EH (cell line): Measurements from ENCODE around the gene ADAMTS7.
"Not testable (repeated sequence)": the region's sequence is repeated elsewhere in the genome, so short reads cannot be mapped to it uniquely, and the experiment has no call there.

Experiments
- DNase-seq: peaks from one replicate; pipeline ENCODE4 v3.0.0-alpha.2; 2015; ENCODE audit warnings: low read depth

The ADAMTS7 gene

DNA sequence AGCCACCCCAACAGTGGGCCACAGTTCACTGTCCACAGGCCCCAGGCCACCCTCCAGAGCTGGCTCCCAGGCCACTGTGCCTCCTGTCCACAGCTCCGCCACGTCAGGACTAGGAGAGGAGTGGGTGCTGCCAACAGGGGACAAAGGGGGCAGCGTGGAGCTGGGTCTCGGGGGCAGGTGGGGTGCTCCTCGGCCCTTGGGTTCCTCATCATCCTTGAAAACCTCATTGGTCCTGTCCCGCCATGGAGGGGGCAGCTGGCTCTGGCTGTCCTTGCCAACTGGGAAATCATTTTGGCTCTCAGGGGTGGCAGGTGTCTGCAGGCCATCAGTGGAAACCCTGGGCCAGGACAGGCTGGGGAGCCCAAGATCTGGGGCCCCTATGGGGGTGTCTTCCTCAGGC lies 45.2 kb downstream of the ADAMTS7 start:
- no peak for DNase-seq

DNA sequence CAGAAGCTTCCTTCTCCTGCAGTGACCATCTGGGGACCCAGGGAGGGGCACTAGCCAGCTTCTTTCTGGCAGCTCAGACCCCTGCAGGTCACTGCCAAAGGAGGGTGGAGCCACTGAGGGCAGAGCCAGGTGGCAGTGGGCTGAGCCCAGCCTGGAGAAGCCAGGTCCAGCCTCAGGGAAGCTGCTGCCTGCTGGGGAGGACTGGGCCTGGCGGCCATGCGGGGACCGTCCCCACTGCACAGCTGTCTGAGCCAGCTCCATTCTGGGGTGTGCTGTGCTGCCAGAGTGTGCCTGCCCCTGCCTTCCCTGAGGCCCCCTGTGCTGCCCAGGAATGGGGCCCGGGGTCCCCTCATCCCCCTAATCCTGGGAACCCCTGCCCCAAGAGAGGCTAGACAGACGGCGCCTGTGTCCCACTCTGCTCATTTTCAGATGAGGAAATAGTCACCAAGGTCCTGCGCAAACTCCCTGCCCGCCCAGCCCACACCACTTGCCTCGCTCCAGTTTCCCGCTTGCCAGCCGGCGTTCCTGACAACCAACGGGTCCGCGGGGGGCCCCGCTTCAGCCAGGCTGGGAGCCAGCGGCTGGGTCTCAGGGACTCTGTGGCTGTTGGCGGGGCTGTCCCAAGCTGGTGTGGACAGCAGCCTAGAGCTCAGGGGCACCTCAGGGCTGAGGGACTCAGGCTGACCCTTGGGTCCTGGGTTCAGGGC lies 46.0 kb downstream of the ADAMTS7 start:
- not testable (repeated sequence) for DNase-seq

DNA sequence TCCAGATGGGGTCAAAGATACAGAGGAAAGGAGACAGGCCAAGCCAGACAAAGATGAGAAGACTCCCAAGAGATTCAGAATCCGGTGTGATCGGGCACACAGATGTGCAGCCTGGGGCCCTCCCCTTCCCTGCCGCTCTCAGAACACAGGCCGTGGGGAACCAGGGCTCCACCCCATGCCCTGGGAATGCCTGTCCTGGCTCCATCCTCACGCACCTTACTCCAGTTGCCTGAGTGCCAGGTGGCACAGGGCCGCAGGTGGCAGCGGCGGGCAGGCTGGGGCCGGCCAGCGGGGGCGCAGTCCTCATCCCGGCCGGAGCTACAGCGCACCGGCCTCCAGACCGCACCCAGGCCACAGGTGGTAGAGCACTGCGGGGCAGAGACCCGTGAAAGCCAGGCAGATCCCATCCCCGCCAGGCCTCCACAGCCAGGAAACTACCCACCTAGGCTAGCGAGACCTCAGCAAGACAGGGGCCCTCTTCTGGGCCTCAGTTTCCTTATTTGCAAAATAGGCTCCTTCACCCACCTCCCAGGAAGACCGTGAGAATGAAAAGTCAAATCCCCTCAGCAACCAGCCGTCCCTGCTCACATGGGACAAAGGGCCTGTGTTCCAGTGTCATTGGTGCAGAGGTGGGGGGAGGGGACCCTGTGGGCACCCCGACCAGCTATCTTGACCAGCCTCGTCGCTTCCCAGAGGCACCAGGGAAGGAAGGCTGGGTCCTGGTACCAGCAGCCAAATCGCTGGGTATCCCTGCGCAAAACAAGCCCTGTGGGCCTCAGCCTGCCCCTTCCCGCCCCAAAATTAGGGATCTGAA lies 46.7 kb downstream of the ADAMTS7 start:
- not testable (repeated sequence) for DNase-seq

DNA sequence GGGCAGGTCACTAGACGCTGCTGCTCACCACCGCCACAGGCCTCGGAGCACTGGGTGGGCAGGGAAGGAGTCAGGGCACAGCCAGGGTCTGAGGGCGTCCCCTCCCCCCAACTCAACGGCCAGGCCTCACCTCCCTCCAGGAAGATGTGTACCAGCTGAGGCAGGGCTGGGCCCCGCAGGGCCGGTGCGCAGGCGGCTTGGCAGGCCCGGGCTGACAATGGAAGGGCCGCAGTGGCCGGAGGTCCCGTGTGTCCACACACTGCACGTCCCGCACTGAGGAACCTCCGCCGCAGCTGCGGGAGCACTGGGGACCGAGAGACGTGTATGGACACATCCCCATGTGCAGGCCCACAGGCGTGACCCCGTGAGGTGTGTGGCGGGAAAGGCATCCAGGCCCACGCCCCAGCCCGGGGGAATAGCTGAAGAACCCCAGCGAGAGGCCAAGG lies 47.4 kb downstream of the ADAMTS7 start:
- DNase-seq: no peak

DNA sequence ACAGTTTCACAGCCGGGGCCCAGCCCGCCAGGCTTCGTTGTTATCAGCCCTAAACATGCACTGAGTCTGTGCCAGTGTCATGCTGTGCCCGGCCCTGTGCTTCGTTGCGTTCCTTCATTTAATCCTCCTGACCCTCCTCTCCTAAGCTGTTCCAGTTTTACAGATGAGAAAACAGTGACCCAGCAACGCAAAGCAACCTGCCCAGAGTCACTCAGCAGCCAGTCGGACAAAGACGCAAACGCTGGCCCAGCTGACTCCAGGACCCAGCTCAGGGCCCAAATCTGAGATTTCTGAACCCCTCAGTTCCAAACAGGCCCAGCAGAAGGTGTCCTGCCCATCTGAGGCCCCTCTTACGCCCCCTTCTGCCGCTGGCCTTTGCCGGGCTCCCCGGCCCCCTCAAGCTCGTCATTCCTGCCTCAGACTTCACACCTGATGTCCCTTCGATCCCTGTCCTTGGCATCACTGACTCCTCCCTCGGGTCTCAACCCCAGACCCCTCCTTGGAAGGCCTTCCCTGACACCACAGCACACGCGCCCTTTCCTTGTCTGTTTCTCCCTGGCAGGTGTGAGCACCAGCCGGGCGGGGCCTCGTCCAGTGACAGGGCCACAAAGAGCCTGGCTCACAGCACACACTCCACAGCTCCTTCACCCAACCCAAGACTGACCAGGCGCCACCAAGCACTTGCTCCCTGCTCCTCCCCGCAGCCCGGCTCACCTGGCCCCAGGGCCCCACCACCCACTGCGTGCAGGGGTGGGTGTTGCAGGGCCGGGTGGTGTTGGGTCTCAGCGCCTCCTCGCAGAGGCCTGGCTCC lies 48.1 kb downstream of the ADAMTS7 start:
- no peak for DNase-seq

DNA sequence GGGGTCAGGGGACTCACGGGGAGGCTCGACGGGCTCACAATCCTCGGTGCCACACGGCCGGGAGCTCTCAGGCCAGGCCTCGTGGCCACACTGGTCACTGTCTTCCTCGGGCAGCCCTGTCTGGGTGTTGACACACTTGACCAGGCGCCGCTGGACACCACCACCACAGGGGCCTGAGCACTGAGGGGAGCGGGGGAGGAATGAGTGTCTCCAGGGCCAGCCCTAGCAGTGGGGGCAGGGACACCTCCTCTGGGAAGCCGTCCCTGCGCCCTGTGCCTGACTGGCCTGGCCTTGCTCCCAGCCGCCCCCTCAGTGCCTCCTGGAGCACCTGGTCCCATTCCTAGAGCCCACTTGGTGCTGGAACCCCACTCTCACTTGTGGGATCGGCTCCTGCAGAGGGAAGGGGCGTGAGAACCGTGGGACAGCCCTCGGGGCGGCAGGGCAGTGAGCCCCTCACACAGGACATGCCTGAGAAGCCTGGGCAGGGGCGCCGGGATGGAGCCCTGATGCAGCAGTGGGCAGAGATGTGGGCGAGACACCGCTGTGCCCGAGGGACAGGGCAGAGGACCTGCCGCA lies 48.8 kb downstream of the ADAMTS7 start:
- DNase-seq: not testable (repeated sequence)

DNA sequence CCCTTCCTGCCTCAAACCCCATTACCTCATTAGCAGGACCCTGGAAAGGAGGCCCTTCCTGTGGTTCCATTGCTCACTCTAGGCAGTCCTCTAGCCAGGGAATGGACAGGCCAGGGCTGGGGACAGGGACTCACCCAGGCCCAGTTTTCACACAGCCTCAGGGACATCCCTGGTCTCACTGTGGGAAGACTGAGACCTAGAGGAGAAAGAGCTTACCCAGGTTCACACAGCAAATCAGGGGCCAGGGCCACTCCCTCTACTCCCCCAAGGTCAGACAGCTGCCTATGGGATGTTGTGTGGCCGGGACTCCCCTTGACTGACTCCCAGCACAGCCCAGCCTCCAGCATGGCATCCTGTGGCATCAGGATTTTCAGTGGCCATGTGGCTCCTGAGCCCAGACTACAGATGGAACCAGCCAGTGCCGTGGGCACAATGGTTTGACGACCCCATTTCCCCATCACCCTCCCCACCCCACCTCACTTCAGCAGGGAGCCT lies 49.3 kb downstream of the ADAMTS7 start:
- DNase-seq: no peak

DNA sequence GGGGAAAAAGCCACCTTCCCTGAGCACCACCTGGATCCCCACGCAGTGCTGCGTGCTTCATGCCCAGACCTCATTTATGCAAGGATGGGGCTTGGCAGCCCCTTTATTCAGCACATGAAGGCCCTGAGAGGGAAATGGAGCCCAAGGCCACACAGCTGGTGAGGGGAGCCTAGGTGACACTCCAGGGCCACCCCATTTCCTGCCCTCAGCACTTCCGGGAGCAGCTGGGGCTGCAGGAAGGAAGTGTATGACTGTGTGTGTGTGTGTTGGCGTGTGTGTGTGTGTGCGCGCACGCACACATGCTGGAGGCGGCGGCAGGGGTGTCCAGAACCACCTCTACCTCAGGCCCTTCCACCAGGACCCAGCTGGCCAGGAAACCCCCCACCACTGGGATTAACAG lies 49.8 kb downstream of the ADAMTS7 start:
- not testable (repeated sequence) for DNase-seq

DNA sequence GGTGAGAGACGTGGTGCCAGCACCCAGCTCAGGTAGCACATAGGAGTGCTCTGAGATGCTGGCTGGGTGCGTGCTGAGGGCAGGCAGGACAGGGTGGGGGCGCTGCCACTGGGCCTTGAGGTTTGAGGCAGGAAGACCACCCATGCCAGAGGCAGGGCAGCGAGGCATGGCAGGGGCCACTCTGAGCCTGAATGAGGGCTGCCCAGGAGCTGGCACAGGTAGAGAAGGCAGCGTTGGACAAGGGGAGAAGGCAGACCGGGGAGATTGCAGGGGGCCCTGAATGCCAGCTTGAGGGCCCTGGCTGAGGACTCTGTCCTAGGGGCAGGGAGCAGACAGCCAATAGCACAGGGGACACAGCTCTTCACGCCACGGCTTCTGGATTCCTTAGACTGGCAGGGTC lies 50.2 kb downstream of the ADAMTS7 start:
- DNase-seq: no peak

DNA sequence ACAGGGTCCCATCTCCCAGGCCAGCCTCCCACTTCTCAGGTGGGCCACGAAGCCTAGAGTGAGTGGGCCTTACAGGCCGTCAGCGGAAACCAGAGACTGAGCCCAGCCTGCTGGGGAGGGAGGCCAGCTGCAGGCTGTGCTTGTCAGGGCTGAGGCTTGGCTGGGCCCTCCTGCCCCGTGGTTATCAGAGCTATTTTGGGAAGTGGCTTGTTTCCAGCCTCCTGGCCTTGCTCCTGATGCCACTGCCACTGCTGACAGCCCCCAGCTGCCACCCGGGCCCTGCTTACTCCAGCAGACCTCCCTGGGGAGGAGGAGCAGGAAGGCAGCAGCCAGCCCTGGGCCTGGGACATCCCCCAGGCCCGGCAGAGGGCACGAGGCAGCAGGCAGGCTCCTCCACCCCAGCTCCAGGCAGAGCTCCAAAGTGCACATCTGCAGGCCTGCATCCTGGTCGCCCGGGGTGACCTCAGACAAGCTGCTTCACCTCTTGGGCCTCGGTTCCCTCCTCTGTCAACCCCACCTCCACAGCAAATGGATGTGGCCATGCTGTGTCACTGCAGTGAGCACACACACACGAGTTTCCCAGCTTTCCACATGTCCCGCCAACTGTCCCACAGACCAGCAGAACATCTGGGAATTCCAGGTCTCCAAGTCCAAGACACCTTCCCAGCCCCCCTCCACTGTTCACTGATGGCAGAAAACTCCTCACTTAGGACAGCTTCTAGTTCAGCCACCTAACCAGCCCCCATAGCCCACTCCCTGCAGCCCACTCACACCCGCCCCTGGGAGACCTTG lies 51.0 kb downstream of the ADAMTS7 start:
- DNase-seq: peak; percentile 15

DNA sequence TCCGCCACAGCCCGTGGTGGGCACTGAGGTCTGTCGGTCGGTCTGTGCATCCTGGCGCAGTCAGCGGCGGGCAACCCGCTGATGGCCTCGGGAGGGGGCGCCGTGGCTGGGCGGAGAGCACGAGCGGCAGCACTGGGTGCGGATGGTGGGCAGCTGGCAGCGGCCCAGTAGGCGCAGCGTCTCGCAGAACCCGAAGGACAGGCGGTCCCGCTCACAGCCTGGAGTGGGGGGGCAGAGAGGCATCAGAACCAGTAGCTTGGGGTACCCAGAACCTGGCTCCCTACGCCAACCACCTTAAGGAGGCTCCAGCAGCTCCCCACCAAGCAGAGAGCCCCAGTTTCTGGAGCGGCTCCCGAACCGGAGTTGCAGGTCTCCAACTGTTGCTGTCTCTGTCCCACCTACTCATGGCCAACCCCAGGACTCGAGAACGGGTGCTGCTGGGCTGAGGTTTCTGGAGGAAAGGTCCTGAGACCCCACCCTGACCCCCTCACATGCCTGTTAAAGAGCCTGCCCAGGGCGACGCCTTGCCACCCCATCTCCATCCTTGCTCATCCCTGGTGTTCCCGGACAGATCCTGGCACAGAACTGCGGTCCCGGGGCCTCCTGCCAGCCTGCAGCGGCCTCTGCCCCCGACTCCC lies 51.8 kb downstream of the ADAMTS7 start:
- DNase-seq: not testable (repeated sequence)

DNA sequence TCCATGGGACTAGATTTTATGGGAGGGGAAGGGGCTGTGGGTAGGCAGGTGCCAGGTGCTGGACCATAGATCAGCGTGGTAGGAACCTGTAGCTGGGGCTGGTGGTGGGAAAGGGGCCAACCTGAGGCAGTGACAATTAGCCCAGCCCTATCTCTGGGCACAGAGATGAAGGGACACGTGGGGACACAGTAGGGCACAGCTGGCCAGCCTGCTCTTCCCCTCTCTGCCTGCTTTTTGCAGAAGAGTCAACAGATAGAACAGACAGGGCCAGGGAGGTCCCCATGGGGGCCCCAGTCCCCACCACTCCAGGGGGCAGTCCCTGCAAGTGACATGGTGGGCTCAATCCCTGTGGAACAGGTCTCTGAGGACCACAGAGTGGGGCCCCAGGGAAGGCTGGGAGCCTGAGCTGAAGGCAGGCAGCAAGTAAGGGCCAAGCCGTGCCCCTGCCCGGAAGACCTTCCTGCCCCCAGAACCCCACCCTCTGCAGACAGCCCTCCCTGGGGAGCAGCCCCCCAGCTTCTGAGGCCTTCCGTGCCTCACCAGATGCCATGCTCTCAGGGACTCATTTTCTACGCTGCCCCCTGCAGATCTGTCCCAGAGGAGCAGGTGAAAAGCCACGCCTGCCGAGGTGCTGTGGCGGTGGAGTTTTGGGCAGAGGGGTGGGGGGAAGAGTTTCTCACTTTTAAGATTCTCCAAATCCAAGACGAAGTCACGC lies 52.6 kb downstream of the ADAMTS7 start:
- DNase-seq: not testable (repeated sequence)

DNA sequence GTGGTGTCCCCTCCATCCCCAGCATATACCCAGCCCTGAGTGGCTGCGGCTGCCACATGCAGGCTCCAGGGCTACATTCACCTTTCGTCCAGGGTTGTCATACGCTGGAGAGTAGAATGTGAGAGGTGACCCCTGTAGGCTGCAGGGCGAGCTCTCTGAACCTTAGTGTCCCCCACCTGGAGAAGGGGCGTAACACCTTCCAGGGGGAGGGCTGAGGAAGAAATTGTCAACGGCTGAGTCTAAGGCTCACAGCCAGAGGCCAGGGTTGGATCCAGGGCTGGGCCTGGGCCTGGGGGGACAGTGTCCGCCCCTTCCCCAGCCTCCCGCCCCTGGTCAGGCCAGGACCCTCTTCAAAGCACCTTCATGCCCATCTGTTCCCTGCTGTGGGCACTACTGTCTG lies 53.2 kb downstream of the ADAMTS7 start:
- DNase-seq: not testable (repeated sequence)

DNA sequence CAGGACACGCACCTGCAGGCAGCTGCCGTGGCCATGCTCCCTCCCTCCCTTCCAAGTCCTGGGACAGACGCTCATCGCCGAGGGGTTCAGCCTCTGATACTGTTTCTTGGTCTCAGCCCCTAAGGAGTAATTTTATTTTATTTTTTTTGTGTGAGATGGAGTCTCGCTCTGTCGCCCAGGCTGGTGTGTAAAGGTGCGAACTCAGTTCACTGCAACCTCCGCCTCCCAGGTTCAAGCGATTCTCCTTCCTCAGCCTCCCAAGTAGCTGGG lies 53.7 kb downstream of the ADAMTS7 start:
- no peak for DNase-seq

DNA sequence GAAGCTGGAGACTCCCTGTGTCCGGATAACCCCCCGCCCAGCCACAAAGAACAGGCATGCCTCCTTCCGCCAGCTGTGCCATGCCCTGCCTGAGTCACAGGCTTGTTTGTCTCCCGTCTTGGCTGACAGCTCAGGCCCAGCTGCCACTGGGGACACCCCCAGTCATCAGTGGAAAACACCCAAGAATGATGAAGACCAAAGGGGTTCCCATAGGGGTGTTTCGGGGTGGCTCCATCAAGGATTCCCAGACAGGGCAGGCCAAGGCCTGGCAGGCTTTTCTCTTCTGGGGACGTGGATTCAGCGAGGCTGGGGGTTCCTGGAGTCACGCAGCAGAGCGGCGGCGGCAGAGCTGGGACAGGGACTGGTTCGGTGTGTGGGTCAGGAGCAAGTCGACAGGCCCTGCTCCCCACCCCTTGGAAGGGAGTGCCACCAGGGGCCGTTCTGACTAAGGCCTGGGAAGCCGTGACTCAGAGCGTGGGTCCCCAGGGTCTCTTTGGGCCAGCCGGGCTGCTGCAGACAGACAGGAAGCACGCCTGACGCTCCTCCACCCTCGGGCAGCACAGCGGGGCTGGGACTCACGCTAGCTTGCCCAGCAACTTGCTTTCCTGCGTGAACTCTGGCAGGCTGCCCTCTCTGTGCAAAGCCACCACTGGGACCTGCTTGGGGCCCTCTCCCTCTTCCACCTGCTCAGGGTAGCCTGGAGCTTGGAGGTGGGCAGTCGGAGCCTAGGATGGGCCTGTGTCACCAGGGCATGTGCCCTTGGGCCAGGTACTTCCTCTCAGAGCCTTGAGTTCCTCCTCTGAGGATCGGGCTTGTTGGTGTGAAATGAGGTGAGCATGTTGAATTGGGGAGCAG lies 54.3 kb downstream of the ADAMTS7 start:
- peak; percentile 80 for DNase-seq

DNA sequence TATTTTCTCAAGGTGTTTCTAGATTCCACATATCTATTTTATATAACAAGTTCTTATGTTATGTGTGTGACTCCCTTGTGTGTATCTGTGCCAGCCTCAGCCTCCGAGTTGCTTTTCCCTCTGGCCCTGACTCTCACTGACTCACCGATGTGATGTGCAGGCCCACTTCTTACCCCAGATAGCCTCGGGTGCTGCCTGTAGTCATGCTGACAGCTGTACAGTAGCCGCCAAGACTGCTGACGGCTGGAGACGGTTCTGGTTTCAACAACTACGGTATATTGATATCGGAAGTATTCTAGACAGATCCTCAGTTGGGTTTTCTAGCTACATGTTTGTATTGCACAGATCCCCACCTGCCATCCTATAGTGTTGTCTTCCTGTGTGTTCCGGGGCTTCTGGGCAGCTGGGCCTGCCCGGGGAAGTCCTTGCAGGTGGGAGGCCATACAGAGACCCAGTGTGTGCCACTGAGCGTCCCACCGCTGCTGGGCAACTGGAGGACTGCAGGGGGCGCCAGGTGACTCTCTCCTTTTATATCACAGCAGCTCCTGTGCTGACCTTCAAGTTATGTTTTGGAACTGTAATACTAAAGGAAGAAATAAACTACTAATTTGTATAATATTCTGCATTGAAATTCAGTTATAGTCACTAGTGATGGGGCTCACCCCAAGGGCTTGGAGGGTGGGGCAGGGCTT lies 55.2 kb downstream of the ADAMTS7 start:
- peak; percentile 80 for DNase-seq

DNA sequence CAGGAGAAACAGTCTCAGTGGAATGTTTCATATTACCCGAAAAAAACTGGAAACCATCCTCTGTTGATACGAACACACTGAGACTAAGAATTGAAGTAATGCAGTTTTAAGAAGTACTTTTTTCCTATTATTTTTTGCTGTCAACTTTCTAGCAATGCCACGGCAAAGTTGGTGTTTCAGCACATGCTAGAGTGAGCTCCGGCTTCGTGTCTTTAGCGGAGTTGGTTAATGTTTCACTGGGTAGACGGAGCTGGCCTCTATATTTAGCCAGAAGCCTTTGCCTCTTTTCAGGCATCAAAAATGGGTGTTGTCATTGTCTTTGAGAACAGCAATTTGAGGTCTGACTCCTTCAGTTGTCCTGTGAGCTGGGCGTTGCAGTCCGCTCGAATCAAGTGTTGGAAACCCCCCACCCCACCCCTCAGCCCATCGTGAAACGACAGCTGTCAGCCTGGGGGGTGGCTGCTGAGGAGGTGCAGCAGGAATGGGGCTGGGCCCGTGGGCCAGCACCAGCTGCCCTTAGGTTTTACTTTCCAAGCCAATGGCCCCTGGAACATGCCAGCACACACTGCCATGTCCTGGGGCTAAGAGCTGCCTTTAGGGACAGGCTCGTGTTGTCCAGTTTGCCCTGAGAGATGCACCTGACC lies 56.5 kb downstream of the ADAMTS7 start:
- DNase-seq: not testable (repeated sequence)
